ENCODE data around the gene TIGD1. TPM values are rescaled to one million over a fixed set of nuclear protein-coding genes. Genes with fewer than 3 reads are reported as not detected.

Gene TIGD1
- total and polyA plus RNA-seq, 7 donors, result 2.3 to 6.8 (median 4.1) TPM

DNA sequence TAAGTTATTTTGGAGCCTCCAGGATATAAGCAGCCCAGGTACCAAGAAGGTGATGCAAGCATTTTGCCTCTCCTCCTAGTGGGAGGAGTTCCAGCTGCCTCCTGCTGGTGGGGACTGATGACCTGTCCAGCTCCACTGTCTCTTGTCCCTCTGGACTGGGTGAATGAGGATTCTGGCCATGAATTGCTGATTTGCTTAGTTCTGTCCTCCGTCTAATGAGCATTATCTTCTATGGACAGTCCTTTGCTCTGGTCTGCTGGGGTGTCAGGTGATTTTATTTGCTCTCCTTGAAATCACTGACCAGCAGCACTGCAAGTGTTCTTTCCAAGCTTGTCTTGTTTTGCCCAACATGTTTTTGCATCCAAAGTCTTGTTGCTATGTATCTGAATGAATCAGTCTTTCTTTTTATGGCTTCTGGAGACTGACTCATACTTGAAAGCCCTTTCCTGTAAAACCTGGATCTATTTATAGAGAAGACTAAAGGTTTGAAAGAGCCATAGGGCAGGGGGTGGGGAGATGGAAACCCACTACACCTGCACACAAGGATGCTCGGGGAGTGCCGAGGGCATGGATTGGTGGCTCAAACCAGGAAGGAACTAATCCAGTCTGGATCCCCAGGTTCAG, 42.5 kb upstream of the TIGD1 start:
- Histone ChIP-seq H3K27me3 (ENCODE audit: insufficient read depth in 3 of 3, low read length in 2 of 3) (no peaks in the 10 kb centered on the region), H3K9me3 (no peaks in the 10 kb centered on the region), H3K4me1 (peaks cover 32% of the 10 kb centered on the region), H3K36me3 (ENCODE audit: insufficient read depth in 1 of 2, low read depth in 1 of 2) (no peaks in the 10 kb centered on the region), H3K4me3 (peak overlapping the region; percentile 13), H3K27ac (peak overlapping the region; percentile 82)
- WGBS, 3 donors, result 73 to 85% (median 76%) methylated on average over 3 of the region's 3 CpGs
- TF ChIP-seq, protein P1, sequence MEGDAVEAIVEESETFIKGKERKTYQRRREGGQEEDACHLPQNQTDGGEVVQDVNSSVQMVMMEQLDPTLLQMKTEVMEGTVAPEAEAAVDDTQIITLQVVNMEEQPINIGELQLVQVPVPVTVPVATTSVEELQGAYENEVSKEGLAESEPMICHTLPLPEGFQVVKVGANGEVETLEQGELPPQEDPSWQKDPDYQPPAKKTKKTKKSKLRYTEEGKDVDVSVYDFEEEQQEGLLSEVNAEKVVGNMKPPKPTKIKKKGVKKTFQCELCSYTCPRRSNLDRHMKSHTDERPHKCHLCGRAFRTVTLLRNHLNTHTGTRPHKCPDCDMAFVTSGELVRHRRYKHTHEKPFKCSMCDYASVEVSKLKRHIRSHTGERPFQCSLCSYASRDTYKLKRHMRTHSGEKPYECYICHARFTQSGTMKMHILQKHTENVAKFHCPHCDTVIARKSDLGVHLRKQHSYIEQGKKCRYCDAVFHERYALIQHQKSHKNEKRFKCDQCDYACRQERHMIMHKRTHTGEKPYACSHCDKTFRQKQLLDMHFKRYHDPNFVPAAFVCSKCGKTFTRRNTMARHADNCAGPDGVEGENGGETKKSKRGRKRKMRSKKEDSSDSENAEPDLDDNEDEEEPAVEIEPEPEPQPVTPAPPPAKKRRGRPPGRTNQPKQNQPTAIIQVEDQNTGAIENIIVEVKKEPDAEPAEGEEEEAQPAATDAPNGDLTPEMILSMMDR (IDR thresholded peaks at IDR 0.05), result peak; percentile 28
- intact Hi-C loops (cut with DNase I), result no loop called here
- ATAC-seq (peak; percentile 77 to 88 (median 84)), DNase-seq (no peak)

DNA sequence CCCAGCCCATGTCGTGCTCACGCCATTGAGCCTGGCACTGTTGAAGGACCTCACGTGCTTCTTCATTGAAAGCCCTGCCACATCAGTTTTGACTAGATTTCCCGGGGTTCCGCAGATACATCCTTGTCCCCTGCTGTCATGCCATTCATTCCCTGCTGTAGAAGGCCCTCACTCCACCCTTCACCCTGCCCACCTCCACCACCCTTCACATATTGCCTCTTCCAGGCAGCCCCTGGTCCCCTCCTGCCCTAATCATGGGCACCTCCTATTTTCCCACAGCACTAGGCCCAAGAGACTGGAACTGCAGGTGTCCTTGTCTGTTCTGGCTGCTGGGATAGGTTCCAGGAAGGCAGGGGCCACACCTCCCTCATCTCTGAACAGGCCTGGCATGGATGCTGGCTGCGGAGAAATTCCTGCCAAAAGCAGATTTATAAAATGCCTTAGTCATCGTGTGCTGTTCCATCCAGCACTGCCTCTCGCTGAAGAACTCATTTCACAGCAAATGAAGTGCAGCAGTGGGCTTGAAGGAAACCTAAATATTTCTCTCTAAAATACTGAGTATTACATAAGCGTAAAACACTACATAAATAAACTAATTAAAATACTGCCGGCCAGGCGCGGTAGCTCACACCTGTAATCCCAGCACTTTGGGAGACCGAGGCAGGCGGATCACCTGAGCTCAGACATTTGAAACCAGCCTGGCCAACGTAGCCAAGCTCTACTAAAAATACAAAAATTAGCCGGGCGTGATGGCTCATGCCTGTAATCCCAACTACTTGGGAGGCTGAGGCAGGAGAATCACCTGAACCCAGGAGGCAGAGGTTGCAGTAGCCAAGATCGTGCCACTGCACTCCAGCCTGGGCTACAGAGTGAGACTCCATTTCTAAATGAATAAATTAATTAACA, 38.6 kb upstream of the TIGD1 start:
- ATAC-seq (peak; percentile 28 to 67 (median 54)), DNase-seq (peak; percentile 43 to 66)
- Histone ChIP-seq H3K4me3 (no peak overlapping the region), H3K27me3 (ENCODE audit: insufficient read depth in 3 of 3, low read length in 2 of 3) (no peaks in the 10 kb centered on the region), H3K36me3 (ENCODE audit: insufficient read depth in 1 of 2, low read depth in 1 of 2) (peaks cover 0 to 9% of the 10 kb centered on the region in 2 donors), H3K27ac (peak overlapping the region; percentile 54), H3K4me1 (peaks cover 33% of the 10 kb centered on the region), H3K9me3 (no peaks in the 10 kb centered on the region)
- TF ChIP-seq, protein P1 (IDR thresholded peaks at IDR 0.05), result no peak
- intact Hi-C loops (cut with DNase I), result no loop called here
- WGBS, 3 donors, result 40 to 58% (median 46%) methylated on average over 18 of the region's 18 CpGs

DNA sequence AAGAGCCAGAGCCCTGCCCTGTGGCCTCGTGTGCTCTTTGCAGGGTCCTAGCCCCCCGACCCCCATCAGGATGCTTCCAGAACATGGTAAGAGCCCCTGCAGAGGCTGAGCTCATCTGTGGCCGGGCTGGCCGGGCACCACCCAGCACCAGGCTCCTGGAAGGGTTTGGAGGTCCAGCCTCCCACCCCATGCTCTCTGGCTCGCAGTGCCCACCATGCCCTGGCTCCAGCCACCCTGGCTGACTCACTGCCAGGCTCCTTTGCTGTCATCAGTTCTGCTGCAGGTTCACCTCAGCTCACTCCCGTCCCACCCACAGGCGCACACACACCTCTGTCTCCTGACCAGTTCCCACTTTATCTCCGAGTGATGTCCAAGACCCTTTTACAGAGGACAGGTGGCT, 37.7 kb upstream of the TIGD1 start:
- 84 to 89% (median 86%) methylated on average over 8 of the region's 8 CpGs for WGBS, 3 donors
- no peak for DNase-seq

DNA sequence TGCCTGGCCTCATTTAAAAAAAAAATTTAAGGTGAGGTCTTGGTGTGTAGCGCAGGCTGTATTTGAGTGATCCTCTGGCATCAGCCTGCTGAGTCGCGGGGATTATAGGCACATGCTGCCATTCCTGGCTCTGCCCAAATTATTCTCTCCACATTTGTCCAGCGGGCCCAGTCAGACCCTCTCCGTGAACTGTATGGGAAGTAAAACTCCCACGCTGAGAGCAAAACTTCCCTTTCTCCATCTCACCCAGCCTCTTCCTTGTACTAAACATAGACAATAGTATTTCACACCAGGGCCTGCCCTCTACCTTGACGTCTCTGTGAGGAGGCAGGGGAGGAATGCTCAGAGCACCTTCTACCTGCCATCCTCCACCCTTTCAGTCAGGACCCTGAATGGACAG, 37.2 kb upstream of the TIGD1 start:
- 59 to 63% (median 60%) methylated on average over 7 of the region's 7 CpGs for WGBS, 3 donors
- Histone ChIP-seq H3K27me3 (ENCODE audit: insufficient read depth in 3 of 3, low read length in 2 of 3) (no peaks in the 10 kb centered on the region), H3K36me3 (ENCODE audit: insufficient read depth in 1 of 2, low read depth in 1 of 2) (peaks cover 0 to 24% of the 10 kb centered on the region in 2 donors), H3K9me3 (no peaks in the 10 kb centered on the region), H3K4me3 (no peak overlapping the region), H3K4me1 (peaks cover 19% of the 10 kb centered on the region), H3K27ac (peak overlapping the region; percentile 54)
- DNase-seq (no peak), ATAC-seq (no peak)
- intact Hi-C loops (cut with DNase I), result no loop called here
- TF ChIP-seq, protein P1 (IDR thresholded peaks at IDR 0.05), result no peak

More for the DNA sequence above, 37.7 kb upstream of the TIGD1 start:
- no peaks in the 10 kb centered on the region for H3K27me3 ChIP-seq (ENCODE audit: insufficient read depth in 3 of 3, low read length in 2 of 3)
- peak overlapping the region; percentile 54 for H3K27ac ChIP-seq
- peaks cover 0 to 18% of the 10 kb centered on the region in 2 donors for H3K36me3 ChIP-seq (ENCODE audit: insufficient read depth in 1 of 2, low read depth in 1 of 2)
- no peak overlapping the region for H3K4me3 ChIP-seq
- peaks cover 24% of the 10 kb centered on the region for H3K4me1 ChIP-seq
- no peaks in the 10 kb centered on the region for H3K9me3 ChIP-seq
- TF ChIP-seq, protein P1 (IDR thresholded peaks at IDR 0.05), result no peak
- intact Hi-C loops (cut with DNase I), result no loop called here
- peak in 1 of 4 donors; percentile 1 for ATAC-seq
